22Rv1 (cell line): ENCODE measurements around the gene PRPF40A.
"Not testable (repeated sequence)": the region's sequence is repeated elsewhere in the genome, so short reads cannot be mapped to it uniquely, and the experiment has no call there.

Source experiments
- H3K27ac ChIP-seq: fragments of 450-650 bp; 2 replicates; pipeline ENCODE4 v1.5.1; 2017
- ZFX ChIP-seq: fragments of 450-650 bp; IDR thresholded peaks from 2 replicates; pipeline ENCODE4 v1.6.1; 2017; ENCODE audit warnings: antibody characterized with exemption, borderline replicate concordance
- TF ChIP-seq, protein P1 (sequence below): fragments of 450-650 bp; IDR thresholded peaks from 2 replicates; pipeline ENCODE4 v1.5.1; 2017; ENCODE audit warnings: mild to moderate bottlenecking

The PRPF40A gene

DNA sequence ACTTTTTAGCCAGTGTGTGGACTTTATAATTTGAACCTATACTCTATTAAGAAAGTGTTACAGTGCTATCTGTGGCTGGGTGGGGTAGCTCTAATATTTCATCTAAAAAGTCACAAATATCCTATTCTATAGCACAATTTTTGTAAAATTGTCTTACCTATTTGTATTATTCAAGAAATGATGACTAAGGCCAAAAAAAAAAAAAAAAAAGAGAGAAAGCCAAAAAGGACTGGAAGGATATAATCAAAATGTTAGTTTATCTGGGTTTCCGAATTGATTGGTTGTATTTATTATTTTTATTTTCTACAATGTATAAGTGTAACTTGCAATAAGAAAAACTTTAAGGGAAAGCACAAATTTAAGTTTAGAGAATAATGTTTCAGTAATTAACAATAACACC, 6.7 kb upstream of the PRPF40A start:
- TF ChIP-seq, protein P1, sequence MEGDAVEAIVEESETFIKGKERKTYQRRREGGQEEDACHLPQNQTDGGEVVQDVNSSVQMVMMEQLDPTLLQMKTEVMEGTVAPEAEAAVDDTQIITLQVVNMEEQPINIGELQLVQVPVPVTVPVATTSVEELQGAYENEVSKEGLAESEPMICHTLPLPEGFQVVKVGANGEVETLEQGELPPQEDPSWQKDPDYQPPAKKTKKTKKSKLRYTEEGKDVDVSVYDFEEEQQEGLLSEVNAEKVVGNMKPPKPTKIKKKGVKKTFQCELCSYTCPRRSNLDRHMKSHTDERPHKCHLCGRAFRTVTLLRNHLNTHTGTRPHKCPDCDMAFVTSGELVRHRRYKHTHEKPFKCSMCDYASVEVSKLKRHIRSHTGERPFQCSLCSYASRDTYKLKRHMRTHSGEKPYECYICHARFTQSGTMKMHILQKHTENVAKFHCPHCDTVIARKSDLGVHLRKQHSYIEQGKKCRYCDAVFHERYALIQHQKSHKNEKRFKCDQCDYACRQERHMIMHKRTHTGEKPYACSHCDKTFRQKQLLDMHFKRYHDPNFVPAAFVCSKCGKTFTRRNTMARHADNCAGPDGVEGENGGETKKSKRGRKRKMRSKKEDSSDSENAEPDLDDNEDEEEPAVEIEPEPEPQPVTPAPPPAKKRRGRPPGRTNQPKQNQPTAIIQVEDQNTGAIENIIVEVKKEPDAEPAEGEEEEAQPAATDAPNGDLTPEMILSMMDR = no peak
- no peak for TF ChIP-seq ZFX

DNA sequence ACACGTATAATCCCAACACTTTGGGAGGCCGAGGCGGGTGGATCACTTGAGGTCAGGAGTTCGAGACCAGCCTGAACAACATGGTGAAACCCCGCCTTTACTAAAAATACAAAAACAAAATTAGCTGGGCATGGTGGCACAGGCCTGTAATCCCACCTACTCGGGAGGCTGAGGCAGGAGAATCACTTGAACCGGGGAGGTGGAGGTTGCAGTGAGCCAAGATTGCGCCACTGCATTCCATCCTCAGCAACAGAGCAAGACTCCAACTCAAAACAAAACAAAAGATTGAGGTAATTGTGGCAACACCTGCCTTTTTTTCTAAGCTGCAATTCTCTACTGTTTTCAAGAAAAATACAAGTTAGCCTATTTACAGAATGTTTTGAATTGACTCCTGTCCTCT, 5.4 kb upstream of the PRPF40A start:
- not testable (repeated sequence) for H3K27ac ChIP-seq

More for the DNA sequence above, 6.7 kb upstream of the PRPF40A start:
- no peak overlapping the region for H3K27ac ChIP-seq

DNA sequence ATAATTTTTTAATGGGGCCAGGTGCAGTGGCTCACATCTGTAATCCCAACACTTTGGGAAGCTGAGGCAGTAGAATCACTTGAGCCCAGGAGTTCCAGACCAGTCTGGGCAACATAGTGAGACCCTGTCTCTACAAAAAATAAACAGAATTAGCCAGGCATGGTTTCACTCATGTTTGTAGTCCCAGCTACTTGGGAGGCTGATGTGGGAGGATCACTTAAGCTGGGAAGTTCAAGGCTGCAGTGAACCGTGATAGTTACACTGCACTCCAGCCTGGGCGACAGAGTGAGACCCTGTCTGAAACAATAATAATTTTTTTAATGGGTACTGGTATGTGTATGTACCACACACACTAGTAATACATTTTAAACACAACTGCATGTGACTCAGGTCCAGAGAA, 3.5 kb upstream of the PRPF40A start:
- no peak for TF ChIP-seq ZFX
- TF ChIP-seq, protein P1 = no peak
- no peak overlapping the region for H3K27ac ChIP-seq

DNA sequence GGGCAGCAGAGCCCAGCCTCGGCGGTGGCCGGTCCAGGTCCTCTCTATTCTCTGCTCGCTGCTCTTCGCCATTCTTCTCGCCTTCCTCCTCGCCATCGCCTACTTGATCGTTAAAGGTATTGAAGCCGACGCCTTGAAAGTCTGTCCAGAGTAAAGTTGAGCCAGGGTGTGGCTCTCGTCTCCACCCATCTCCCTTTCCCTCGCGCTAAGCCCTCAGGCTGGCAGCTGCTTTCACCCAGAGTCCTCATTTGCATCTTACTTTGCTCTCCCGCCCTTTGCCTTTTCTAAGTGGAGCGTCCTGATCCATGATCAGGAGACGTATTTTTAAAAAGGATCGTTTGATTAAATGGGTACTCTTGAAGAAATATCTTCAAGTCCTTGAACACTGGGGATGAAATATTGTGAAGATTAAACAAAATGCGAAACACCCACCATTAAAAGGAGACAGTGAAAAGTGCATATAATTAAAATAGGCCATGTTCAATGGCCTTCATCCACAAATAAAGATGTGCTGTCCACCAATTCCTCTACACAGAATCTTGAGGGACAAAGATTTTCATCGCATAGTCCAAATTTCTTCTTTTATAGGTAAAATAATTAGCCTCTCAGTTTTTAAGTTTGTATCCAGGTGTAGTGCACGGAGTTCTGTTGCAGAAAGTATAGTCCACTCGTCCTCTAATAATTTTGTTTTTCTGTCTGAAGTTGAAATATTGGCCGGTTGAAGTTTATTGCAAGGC, 1.8 kb upstream of the PRPF40A start:
- H3K27ac ChIP-seq = peak overlapping the region; percentile 86
- TF ChIP-seq ZFX = no peak
- TF ChIP-seq, protein P1 = no peak

DNA sequence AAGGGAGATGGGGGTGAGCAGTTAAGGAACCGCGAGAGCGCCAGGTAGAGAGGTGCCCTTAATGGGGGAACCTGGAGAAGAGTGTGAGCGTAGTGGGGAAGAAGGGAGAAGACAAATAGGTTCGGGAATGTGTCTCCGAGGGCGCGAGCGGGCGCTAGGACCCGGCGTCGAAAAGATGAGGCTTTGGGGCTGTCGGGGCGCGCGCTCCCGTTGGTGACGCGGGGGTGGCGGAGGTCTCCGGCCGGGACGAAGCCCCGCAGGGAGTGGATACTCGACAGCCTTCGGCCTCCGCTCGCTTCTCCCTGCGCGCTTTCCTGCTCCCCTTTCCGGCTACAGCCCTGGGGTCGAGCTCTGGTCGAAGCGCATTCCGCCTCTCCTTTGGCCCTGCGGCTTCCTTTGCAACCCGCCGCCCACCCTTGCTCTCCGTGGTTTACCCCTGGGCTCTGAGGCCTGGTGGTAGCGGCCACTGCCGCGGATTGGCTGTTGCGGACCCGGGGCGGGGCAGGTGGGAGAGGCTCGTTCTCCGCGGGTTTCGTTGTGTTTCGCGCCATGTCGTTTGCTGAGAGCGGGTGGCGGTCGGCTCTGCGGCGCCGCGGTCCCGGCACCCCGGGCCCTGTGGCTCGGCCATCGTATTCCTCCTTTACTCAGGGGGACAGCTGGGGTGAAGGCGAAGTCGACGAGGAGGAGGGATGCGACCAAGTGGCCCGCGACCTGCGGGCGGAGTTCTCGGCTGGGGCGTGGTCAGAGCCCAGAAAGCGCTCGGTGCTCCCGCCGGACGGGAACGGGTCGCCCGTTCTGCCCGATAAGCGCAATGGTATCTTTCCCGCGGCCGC, 1.0 kb upstream of the PRPF40A start, which contains the start of gene ARL6IP6:
ARL6IP6 (plus strand) TSS at position 545 of the 833 bp plus-strand sequence; CDS start at position 550, 5 bp downstream.
- peak within 1 kb of the TSS; percentile 86 for H3K27ac ChIP-seq
- no peak for TF ChIP-seq ZFX
- TF ChIP-seq, protein P1 = no peak

DNA sequence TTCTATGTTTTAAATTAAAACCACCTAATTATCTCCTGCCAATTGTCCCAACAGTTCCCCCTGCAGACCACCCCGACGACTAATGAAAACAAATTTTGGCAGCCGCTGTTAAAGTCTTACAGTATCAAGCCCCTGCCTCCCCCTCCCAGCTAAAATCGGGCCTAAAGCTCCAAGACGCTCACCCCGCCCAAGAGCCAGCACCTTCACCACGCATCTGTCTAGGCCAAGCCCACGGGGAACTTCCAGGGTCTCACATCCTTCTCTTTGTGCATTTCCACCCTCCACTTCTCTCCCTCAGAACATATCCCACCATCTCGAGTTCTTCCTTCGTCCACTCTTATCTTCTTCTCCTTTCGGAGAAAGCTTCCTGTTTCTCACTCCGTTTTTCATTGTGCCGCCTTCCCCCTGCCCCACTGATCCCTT, 445 bp downstream of the PRPF40A start:
- TF ChIP-seq ZFX = no peak
- TF ChIP-seq, protein P1 = no peak
- H3K27ac ChIP-seq = peak overlapping the region; percentile 86

DNA sequence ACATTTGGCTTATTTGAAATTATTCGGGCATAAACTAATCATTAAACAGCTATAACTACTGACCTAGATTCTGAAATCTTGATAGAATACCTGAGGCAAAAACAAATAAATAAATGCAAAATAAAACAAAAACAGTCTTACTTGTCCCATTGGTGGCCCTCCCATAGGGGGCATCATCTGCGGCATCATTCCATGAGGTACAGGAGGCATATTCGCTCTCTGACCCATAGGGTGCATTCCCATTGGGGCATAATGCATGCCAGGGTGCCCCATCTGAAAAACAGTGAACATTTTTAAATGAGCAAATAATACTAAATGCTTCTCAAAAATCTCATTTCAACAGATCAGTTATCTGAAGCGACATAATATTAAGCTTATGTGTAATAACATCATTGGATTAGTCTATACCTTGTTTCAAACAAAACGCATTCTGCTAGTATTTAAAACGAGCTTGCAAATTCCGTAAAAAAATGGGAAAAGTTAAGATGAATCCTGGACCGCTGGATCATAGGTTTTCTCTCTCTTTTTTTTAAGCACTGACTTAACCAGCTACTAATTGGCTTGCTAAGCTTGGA, 1.3 kb downstream of the PRPF40A start:
- TF ChIP-seq, protein P1 = peak; percentile 20; the same call in 1 of the 2 replicates
- no peak for TF ChIP-seq ZFX
- H3K27ac ChIP-seq = no peak overlapping the region; the same call in 1 of the 2 replicates
